PFSK-1 (cell line): ENCODE data around the gene CCDC192.

Experiments
- FOXP2 ChIP-seq: optimal IDR thresholded peaks from 2 replicates; pipeline ENCODE3; 2011; ENCODE audit warnings: borderline replicate concordance, control low read depth, inconsistent platforms; ENCODE audit not compliant: insufficient read depth; ENCODE audit errors: extremely low read length, extremely low read depth
- POLR2AphosphoS5 ChIP-seq: IDR thresholded peaks from 2 replicates; pipeline ENCODE4 v1.6.1; 2012; ENCODE audit warnings: low read depth, mild to moderate bottlenecking, control low read depth, low read length, moderate library complexity
- REST ChIP-seq, 2 experiments: IDR thresholded peaks; 2 replicates each; pipeline versions ENCODE4 v1.6.1 to v1.8.0; 2011 to 2012; ENCODE audit warnings: low read depth in 2 of 2, low read length in 2 of 2, control low read depth in 1 of 2, inconsistent platforms in 1 of 2, mild to moderate bottlenecking in 1 of 2, moderate library complexity in 1 of 2; ENCODE audit not compliant: insufficient read depth in 1 of 2
- SIN3A ChIP-seq: IDR thresholded peaks from 2 replicates; pipeline ENCODE4 v1.6.1; 2012; ENCODE audit warnings: mild to moderate bottlenecking, low read length, moderate library complexity, borderline replicate concordance; ENCODE audit not compliant: insufficient read depth
- TAF1 ChIP-seq: IDR thresholded peaks from 2 replicates; pipeline ENCODE4 v1.6.1; 2012; ENCODE audit warnings: low read length, control low read depth, borderline replicate concordance; ENCODE audit not compliant: insufficient read depth

The CCDC192 gene

DNA sequence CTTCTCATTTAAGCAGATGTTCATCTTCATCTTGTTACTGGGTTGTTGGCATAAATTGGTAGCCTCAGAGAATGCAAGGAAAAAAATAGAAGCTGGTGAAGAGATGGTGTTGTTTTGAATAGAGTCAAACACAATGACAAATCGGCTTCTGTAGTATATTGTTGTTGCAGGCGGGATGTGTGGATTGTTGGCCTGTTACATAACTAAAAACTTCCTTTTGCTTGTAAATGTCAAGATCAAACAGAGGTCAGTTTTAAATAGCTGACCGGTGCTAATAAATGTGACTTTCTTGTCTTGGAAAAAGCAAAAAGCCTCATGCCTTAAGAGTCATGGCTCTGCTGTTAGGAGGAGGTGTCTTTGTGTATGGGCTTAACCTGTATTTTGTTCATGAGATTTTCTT, 59.2 kb downstream of the CCDC192 start:
- no peak for TF ChIP-seq FOXP2
- TF ChIP-seq SIN3A, result no peak
- TF ChIP-seq REST (IDR thresholded peaks at IDR 0.05; ENCODE audit: insufficient read depth in 1 of 2, low read depth in 2 of 2, low read length in 2 of 2), result no peak

DNA sequence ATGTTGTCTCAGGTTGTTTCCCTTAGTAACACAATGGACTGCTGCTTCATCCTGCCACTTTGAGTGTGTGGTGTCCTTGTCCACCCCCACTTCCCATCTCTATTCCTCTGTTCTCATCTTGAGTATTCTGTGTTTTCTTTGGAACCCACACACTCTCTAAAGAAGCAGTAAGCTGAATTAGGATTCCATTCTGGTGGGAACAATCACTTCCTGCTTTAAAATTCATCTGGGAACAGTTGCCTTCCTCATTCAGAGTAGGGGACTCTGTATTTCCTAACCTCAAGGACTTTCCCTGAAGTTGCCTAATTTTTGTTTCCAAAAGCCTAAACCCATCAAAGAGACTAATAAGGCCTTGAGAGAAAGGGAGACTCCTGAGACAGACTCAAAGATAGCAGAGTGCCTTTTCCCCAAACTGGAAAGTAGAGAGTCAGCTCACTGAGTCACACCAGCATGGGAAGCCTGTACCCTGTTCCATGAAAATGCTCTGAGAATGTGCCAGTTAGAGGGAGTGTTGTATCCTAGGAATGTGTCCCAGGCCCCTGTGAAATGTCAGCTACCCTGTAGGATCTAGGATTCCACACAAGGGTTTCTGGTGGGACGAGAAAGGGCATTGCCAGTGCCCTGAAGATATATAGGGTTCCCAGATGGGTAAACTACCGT, 63.6 kb downstream of the CCDC192 start:
- TF ChIP-seq REST (IDR thresholded peaks at IDR 0.05; ENCODE audit: insufficient read depth in 1 of 2, low read depth in 2 of 2, low read length in 2 of 2) (no peak), SIN3A (no peak), FOXP2 (no peak), TAF1 (no peak), POLR2AphosphoS5 (no peak)

DNA sequence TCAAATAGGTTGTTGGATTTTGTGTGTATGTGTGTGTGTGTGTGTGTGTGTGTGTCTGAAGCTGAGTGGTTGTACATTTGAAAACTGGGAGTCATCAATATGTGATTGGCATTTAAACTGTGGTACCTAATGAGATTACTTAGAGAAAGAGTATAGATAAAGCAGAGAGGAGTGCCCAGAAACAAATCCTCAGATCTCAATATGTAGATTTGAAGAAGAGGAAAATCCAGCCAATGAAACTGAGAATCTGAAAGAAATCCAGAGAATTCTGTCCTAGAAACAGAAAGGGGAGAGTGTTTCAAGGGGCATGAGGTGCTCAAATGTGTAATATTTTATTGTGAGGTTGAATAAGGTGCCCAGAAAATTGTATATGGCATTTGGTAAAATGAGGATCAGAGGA, 66.2 kb downstream of the CCDC192 start:
- TF ChIP-seq REST (IDR thresholded peaks at IDR 0.05; ENCODE audit: insufficient read depth in 1 of 2, low read depth in 2 of 2, low read length in 2 of 2), result no peak
- no peak for TF ChIP-seq SIN3A
- TF ChIP-seq POLR2AphosphoS5, result no peak
- TF ChIP-seq TAF1, result no peak
- TF ChIP-seq FOXP2, result no peak

DNA sequence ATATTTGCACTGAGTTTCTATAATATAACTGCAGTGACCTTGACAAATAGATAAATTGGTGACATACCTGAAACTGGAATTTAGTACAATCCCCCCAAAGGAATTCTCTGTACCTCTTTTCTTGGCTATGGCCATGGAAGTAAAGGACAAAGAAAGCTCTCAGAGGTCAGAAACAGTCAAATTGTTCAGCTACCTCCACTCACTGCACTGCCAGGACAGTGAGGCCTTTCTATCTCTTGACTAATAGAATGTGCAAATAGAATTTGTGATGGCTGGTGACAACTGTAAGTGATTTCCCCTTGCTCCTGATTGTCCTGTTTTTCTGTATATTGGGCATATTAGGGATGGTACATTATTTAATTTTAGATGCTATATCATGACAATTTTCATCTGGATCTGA, 67.1 kb downstream of the CCDC192 start:
- TF ChIP-seq FOXP2 (no peak), SIN3A (no peak), POLR2AphosphoS5 (no peak), TAF1 (no peak), REST (IDR thresholded peaks at IDR 0.05; ENCODE audit: insufficient read depth in 1 of 2, low read depth in 2 of 2, low read length in 2 of 2) (no peak)

DNA sequence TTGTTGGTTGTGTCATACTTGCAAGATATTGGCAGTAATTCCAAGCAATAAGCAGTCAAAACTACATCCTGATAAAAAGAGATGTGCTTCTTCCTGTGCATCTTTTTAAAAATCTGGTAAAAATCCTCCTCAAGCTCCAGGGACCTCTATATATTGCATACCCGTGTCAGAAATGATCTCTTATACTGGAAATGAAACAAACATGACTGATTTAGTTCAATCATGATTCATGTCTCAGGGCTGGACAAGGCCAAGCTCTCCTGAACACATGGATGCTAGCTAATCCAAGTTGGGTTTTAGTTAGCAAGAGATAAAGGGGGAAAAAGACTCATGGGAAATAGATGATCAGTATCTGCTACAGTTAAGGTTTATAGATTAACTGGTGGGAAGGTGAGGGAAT, 69.3 kb downstream of the CCDC192 start:
- TF ChIP-seq SIN3A (no peak), TAF1 (no peak), FOXP2 (no peak), REST (IDR thresholded peaks at IDR 0.05; ENCODE audit: insufficient read depth in 1 of 2, low read depth in 2 of 2, low read length in 2 of 2) (no peak), POLR2AphosphoS5 (no peak)
